Endothelial cell (in vitro differentiated cells): ENCODE results near the gene CD8B. TPM values are rescaled to one million over a fixed set of nuclear protein-coding genes. Genes with fewer than 3 reads are reported as not detected.
"Not testable (repeated sequence)": the region's sequence is repeated elsewhere in the genome, so short reads cannot be mapped to it uniquely, and the experiment has no call there.

ENCODE experiments used
- DNase-seq: peaks from one replicate; pipeline ENCODE4 v3.0.0; 2021; ENCODE audit warnings: low spot score
- H3K27ac Mint-ChIP-seq: one replicate; pipeline ENCODE4 v1.8.0; 2021; ENCODE audit warnings: mixed read lengths, inconsistent platforms; ENCODE audit not compliant: unreplicated experiment
- H3K27me3 Mint-ChIP-seq: one replicate; pipeline ENCODE4 v1.8.0; 2021; ENCODE audit warnings: mild to moderate bottlenecking, moderate library complexity, mixed read lengths, inconsistent platforms; ENCODE audit not compliant: unreplicated experiment
- H3K36me3 Mint-ChIP-seq: one replicate; pipeline ENCODE4 v1.8.0; 2021; ENCODE audit warnings: mild to moderate bottlenecking, low read depth, mixed read lengths, inconsistent platforms; ENCODE audit not compliant: unreplicated experiment
- H3K4me1 Mint-ChIP-seq: one replicate; pipeline ENCODE4 v1.8.0; 2021; ENCODE audit warnings: mild to moderate bottlenecking, mixed read lengths, inconsistent platforms; ENCODE audit not compliant: unreplicated experiment
- H3K4me3 Mint-ChIP-seq: one replicate; pipeline ENCODE4 v1.8.0; 2021; ENCODE audit warnings: mild to moderate bottlenecking, mixed read lengths, inconsistent platforms; ENCODE audit not compliant: unreplicated experiment
- H3K9me3 Mint-ChIP-seq: one replicate; pipeline ENCODE4 v1.8.0; 2021; ENCODE audit warnings: mixed read lengths, inconsistent platforms; ENCODE audit not compliant: unreplicated experiment
- long read RNA-seq: library from polyadenylated mRNA; unstranded; transcript quantifications from one replicate; pipeline ENCODE4 v2.0.0, GENCODE V29; 2020; ENCODE audit not compliant: unreplicated experiment
- total RNA-seq: library from RNA; stranded (reverse); fragmentation: NEBNext Ultra II Directional; extraction: Animal tissue kit (Norgen Biotek cat#: 25700); gene quantifications from one replicate; pipeline ENCODE4 v1.2.1, GENCODE V29; 2021; ENCODE audit not compliant: unreplicated experiment

The CD8B gene
- not detected for total RNA-seq
- long read RNA-seq, result 0 reads

- not testable (repeated sequence) for H3K36me3 Mint-ChIP-seq, H3K9me3 Mint-ChIP-seq, H3K27ac Mint-ChIP-seq, H3K27me3 Mint-ChIP-seq, DNase-seq, H3K4me1 Mint-ChIP-seq, H3K4me3 Mint-ChIP-seq
Measured at GRCh38 chr2:86861628-86862379, at the start of gene CD8B. CD8B (minus strand) TSS chr2:86861886; CDS start chr2:86861865, 21 bp downstream.

DNA sequence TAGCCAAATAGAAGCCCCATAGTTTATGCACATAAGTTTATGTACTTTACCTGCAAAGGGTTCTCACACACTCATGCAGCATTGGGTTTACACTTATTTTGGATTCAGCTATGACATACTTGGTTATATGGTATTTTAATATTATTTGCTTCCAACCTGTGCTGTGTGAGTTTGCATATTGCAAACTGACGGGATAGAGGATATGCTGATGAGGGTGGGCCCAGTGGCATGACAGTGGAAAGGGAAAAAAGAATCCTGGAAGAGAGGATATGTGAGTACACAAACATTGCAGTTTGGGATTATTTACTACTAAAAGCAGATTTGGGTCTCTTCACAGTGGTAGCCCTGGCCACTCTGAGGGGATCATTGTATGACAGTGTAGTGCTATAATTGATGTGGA, 44.2 kb upstream of the CD8B start:
- not testable (repeated sequence) for H3K27me3 Mint-ChIP-seq, H3K4me3 Mint-ChIP-seq, H3K27ac Mint-ChIP-seq, H3K9me3 Mint-ChIP-seq, DNase-seq, H3K36me3 Mint-ChIP-seq, H3K4me1 Mint-ChIP-seq

- peak; percentile 13 for DNase-seq
- not testable (repeated sequence) for H3K27ac Mint-ChIP-seq, H3K4me3 Mint-ChIP-seq, H3K36me3 Mint-ChIP-seq, H3K27me3 Mint-ChIP-seq, H3K9me3 Mint-ChIP-seq, H3K4me1 Mint-ChIP-seq
Measured at GRCh38 chr2:86900687-86901086, 39.0 kb upstream of the CD8B start.

DNA sequence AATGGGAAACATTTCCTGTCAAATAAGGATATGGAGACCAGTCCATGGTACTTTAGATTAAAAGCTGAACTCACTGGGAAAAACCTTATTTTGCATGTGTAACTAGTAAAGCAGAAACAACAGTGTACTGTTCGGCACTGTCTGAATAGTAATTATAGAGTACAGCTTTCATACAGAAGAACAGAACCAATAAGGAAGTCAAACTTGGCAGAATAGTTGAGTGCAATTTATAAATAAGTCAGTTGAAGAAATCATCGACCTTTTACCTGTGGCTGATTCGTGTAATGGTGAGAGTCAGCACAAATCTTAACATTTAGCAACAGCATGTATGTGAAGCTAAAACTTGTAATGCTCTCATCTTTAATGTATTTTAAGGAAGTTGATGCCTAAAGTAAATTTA, 24.3 kb upstream of the CD8B start:
- not testable (repeated sequence) for H3K4me1 Mint-ChIP-seq, H3K4me3 Mint-ChIP-seq, H3K9me3 Mint-ChIP-seq, H3K27ac Mint-ChIP-seq, H3K27me3 Mint-ChIP-seq, H3K36me3 Mint-ChIP-seq, DNase-seq

DNA sequence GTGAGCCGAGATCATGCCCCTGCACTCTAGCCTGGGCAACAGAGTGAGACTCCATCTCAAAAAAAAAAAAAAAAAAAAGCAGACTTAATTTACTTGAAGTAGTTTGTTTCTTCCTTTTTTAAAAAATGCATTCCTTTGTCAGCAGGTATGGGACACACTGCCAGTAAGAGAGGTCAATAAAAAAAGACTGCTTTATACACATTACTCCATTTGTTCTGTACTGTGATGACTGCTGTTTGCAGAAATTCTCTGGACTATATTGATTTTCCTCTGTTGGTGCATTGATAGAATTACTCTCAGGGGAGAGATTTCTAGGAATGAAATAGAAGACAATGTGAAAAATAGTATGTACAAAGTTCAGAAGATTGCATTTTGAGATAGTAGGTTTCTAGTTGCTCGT, 21.2 kb upstream of the CD8B start:
- H3K4me3 Mint-ChIP-seq, H3K4me1 Mint-ChIP-seq, DNase-seq, H3K27me3 Mint-ChIP-seq, H3K9me3 Mint-ChIP-seq, H3K27ac Mint-ChIP-seq, H3K36me3 Mint-ChIP-seq: not testable (repeated sequence)

DNA sequence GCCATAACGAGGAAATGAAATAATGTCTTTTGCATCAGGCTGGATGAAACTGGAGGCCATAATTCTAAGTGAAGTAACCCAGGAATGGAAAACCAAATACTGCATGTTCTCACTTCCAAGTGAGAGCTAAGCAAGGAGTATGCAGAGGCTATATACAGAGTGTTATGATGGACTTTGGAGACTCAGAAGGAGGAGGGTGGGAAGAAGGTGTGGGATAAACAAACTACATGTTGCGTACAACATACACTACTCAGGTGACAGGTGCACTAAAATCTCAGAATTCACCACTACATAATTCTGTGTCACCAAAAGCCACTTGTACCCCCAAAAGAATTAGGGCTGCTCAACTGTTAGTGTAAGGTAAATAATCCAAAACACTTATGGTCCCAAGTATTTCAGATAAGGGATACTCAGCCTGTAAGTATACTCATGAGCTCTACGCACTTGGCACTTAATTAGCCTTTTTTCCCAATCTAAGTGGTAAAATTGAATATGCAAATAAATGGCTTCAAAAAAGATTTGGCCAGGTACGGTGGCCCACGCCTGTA, 20.5 kb upstream of the CD8B start:
- H3K36me3 Mint-ChIP-seq, H3K9me3 Mint-ChIP-seq, DNase-seq, H3K4me3 Mint-ChIP-seq, H3K4me1 Mint-ChIP-seq, H3K27ac Mint-ChIP-seq, H3K27me3 Mint-ChIP-seq: not testable (repeated sequence)

GRCh38 chr2:86878986-86879385, 17.3 kb upstream of the CD8B start:
- H3K36me3 Mint-ChIP-seq, DNase-seq, H3K4me1 Mint-ChIP-seq, H3K9me3 Mint-ChIP-seq, H3K27me3 Mint-ChIP-seq, H3K4me3 Mint-ChIP-seq, H3K27ac Mint-ChIP-seq: not testable (repeated sequence)

DNA sequence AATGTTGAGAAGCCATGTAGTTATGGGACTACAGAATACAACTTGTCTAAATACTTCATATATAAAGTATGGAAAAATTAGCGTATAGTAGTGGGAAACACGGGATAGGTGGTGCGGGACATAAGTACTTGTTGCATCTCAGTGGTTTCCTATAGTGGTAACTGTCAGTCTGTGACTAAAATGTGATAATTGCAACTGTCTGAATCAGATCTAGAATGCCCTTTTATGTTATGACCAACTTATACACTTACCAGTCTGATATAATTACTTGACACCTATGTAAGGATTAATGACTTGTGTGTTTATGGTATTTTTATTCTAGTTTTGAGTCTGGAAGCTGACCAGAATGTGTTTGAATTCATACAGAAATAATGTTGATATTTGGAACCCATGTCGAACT, 9.3 kb upstream of the CD8B start:
- H3K27ac Mint-ChIP-seq, result not testable (repeated sequence)

DNA sequence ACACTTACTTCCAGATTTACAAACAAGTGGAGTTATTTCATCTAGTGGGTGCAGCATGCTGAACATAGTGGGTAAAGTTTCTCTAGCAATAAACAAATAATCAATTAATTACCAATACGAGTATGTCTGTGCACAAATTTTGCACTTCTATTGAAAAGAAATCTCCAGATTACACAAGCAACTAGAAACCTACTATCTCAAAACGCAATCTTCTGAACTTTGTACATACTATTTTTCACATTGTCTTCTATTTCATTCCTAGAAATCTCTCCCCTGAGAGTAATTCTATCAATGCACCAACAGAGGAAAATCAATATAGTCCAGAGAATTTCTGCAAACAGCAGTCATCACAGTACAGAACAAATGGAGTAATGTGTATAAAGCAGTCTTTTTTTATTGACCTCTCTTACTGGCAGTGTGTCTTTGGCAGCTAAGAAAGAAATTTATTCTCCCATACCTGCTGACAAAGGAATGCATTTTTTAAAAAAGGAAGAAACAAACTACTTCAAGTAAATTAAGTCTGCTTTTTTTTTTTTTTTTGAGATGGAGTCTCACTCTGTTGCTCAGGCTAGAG, 7.3 kb upstream of the CD8B start:
- H3K4me1 Mint-ChIP-seq, H3K27me3 Mint-ChIP-seq, DNase-seq, H3K36me3 Mint-ChIP-seq, H3K4me3 Mint-ChIP-seq, H3K9me3 Mint-ChIP-seq, H3K27ac Mint-ChIP-seq: not testable (repeated sequence)

More for the DNA sequence above, 9.3 kb upstream of the CD8B start:
- H3K4me3 Mint-ChIP-seq, DNase-seq, H3K27me3 Mint-ChIP-seq, H3K36me3 Mint-ChIP-seq, H3K4me1 Mint-ChIP-seq, H3K9me3 Mint-ChIP-seq: not testable (repeated sequence)

- not testable (repeated sequence) for DNase-seq, H3K36me3 Mint-ChIP-seq, H3K27ac Mint-ChIP-seq, H3K27me3 Mint-ChIP-seq, H3K9me3 Mint-ChIP-seq, H3K4me3 Mint-ChIP-seq, H3K4me1 Mint-ChIP-seq
Measured at GRCh38 chr2:86862380-86862703, 656 bp upstream of the CD8B start.

DNA sequence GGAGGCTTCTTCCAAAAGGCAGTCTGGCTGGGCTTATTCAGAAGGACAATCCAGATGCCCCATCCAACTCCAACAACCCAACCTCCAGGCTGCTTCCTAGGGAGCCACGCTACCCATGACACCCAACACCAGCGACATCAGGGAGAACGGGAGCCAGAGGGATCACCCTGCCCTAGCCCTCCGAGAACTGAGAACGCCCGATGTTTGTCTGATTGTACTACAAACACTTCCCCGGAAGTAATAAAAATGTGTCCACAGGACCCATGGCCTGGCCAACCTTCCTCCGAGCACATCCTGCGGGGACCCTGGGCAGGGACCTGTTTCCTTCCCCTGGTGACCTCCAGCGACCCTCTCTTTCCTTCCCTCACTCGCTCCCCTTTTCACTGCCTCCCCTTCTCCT, 511 bp downstream of the CD8B start:
- H3K36me3 Mint-ChIP-seq, H3K9me3 Mint-ChIP-seq, H3K4me1 Mint-ChIP-seq, H3K27me3 Mint-ChIP-seq, DNase-seq, H3K4me3 Mint-ChIP-seq, H3K27ac Mint-ChIP-seq: not testable (repeated sequence)

GRCh38 chr2:86860573-86860972, 1.1 kb downstream of the CD8B start:
- not testable (repeated sequence) for H3K4me1 Mint-ChIP-seq, H3K9me3 Mint-ChIP-seq, H3K27ac Mint-ChIP-seq, H3K27me3 Mint-ChIP-seq, H3K36me3 Mint-ChIP-seq, H3K4me3 Mint-ChIP-seq, DNase-seq
